Measurements from ENCODE around the gene PPP1R18. TPM values are rescaled to one million over a fixed set of nuclear protein-coding genes. Genes with fewer than 3 reads are reported as not detected.
"Not testable (repeated sequence)": the region's sequence is repeated elsewhere in the genome, so short reads cannot be mapped to it uniquely, and the experiment has no call there.

The PPP1R18 gene
- polyA plus RNA-seq, 3 donors: 34.4 to 38.4 (median 34.4) TPM

- no peak for DNase-seq (ENCODE audit: low read depth in 3 of 3, low spot score in 2 of 3)
These were observed 15.5 kb downstream of the PPP1R18 start for GRCh38 chr6:30670760-30671527.

GRCh38 chr6:30666300-30666699 lies 20.1 kb downstream of the PPP1R18 start:
- not testable (repeated sequence) for DNase-seq (ENCODE audit: low read depth in 3 of 3, low spot score in 2 of 3)

DNA sequence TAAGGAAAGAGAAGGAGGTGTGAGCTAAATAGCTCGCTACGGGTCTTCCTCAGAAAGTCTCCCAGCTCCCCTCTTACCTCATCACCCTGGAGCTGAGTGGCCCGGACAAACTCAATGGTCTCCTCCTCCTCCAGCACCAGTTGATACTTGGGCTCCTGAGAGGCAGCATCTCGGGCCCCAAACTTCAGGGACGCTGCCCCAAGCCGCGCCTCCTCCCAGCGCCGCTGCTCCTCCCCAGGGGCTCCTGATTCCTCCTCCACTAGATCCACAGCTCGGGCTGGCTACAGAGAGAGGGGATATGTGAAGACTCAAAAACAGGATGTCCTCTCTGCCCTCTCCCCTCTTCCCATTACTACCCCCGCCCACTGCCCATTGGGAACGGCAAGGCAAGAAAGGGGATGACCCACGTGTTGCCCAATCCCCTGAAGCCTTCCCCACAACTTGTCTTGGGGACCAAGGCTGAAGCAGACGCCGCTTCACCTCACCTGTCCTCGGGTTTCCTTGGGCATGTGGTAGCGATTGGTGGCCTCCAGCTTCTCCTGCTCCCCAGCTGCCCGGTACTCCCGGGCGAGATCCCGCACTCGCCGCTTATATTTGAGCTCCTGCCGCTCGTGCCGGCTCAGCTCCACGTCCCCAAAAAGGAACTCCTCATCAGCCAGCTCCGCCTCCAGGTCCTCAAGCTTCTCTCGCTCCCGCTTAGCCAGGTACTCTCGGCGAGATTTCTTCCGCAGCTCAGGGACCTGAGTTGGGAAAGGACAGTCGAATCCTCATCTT lies 21.3 kb downstream of the PPP1R18 start:
- DNase-seq (ENCODE audit: low read depth in 3 of 3, low spot score in 2 of 3): no peak

- DNase-seq (ENCODE audit: low read depth in 3 of 3, low spot score in 2 of 3): not testable (repeated sequence)
These were observed 28.5 kb downstream of the PPP1R18 start for GRCh38 chr6:30657922-30658321.

DNA sequence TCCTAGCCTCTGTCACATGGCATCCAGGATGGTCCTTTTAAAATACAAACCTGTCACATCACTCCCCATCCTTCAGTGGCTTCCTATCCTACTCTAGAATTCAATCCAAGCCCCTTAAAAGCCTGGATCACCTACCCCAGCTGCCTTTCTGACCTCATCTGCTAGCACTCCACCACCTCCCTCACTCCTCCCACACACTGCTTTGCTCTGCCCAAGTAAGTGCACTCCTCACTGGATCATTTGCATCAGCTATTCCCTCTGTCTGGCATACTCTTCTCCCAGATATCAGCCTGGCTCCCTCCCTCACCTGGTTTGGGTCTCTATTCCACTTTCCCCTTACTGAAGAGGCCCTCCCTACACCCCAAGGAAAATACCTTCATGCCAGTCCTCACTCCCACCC lies 29.0 kb downstream of the PPP1R18 start:
- DNase-seq (ENCODE audit: low read depth in 3 of 3, low spot score in 2 of 3): no peak

- DNase-seq (ENCODE audit: low read depth in 3 of 3, low spot score in 2 of 3): no peak
These were observed 29.9 kb downstream of the PPP1R18 start for GRCh38 chr6:30656513-30656912.

- DNase-seq (ENCODE audit: low read depth in 3 of 3, low spot score in 2 of 3): no peak
These were observed 30.7 kb downstream of the PPP1R18 start for GRCh38 chr6:30655743-30656094.

DNA sequence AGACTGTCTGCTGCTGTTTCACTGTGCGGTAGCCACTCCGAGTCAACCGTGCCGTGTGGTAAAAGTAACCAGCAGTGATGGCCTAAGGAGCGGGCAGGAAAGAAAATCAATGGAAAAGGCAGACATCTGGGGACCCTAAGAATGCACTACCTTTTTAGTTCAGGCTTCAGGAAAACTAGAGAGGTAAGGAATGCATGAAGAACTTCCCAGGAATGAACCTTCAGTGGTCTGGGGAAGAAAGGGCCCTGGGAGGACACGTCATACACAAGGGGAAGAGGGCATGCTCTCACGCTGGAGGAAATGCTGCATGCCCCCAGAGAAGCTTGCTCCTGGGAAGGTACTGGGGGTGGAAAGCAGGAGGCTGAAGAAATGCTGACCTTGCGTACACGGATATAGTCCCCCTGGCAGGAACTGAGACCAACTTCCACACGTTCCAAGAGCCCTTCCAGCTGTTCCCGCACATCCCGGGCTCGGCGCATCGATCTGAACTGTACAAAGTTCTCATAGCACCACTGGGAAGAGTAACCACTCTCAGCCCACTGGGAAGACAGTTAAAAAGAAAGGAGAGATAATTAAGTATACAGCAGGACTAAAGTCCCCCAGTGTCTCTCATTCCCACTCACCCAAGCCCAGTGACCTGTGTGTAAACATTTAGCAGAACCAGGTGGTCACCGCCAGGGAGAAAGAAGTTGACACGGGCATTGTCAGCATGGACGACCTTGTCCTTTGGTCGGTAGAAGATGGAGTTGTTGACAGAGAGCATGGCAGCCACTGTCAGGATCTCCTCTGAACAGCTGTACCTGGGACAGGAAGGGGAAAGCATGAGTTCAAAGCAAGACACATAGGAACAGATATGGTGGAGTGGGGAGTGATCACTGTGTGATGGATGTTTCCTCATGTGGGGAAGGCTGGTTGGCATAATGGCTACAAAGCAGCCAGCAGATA lies 31.4 kb downstream of the PPP1R18 start:
- DNase-seq (ENCODE audit: low read depth in 3 of 3, low spot score in 2 of 3): no peak

DNA sequence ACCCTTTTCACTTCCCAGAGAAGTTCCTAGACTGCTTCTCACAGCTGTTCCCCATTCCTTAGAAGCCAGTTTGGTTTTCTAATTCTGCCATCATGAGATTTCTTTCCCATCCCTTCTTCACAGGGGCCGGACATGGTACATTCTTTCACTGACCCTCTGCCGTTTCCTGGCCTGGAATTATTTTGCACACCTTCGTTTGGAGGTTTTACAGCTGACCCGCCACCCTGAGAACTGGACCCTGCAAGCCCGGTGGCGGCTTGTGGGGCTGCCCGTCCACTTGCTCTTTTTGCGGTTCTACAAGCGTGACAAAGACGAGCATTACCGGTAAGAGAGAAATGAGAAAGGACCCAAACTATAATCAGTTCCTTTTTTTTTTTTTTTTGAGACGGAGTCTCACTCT lies 35.3 kb downstream of the PPP1R18 start:
- DNase-seq (ENCODE audit: low read depth in 3 of 3, low spot score in 2 of 3): no peak

DNA sequence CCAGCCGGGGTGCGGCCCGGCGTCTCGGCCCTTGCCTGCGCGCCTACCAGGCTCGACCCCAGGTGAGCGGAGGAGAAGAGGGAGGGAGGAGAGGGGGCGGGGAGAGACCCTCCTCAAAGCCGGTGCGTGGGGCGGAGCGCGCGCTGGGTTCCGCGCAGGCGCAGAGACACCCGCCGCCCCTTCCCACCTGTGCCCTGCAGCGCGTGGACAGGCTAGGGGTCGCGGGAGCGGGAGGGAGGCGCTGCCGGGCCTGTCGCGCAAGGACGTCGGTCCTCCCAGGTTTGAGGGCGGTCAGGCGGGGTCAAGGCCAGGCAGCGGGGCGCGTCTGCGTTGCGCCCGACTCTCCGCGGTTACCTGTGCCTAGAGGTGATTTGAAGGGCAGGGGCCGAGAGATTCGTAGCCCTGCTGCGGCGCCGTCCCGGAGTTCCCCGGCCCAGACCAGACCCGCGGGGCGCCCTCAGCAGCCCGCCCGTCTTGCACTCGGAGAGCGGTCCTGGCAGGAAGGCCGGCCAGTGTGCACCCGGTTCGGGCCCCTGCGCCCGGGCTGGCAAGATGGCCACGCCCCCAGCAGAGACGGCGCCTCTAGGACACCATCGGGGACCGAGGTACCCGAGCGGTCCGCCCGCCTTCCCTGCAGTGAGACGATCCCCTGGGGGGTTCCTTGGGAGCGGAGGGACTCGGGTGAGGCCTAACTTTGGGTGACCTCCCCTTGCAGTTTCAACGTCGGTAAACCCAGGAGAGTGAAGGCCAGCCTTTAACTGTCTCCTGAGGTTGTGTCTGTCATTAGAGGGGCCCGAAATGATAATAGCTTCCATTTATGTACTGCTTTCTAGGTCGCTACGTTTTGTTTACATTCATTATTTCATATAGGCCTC lies 39.0 kb downstream of the PPP1R18 start:
- DNase-seq (ENCODE audit: low read depth in 3 of 3, low spot score in 2 of 3): peak; percentile 53 to 69 (median 62)

- DNase-seq (ENCODE audit: low read depth in 3 of 3, low spot score in 2 of 3): peak; percentile 65 to 74 (median 73)
These were observed 39.8 kb downstream of the PPP1R18 start, which contains the start of gene C6orf136 for GRCh38 chr6:30646450-30647241. TSS of gene C6orf136 (plus strand) at chr6:30647133. CDS start at chr6:30647232, 99 bp downstream.

- no peak for DNase-seq (ENCODE audit: low read depth in 3 of 3, low spot score in 2 of 3)
These were observed 40.5 kb downstream of the PPP1R18 start for GRCh38 chr6:30645989-30646388.

DNA sequence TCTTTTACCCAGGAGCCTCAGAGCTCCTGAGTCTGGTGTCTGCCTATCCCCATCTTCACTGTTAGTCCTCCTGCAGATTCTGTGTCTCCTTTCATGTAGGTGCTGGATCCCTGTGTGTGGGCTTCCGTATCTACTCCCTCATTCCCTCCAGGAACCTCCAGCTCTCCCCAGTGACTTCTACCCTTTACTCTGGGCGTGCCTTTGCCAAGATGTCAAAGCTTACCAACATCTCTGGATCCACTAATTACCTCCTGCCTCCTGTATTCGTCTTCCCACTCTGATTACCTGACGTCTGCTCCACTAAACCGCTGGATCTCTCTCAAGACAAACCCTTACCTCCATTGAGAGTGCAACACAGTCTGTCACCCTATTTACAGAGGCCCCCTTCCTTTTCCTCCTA lies 41.7 kb downstream of the PPP1R18 start:
- no peak for DNase-seq (ENCODE audit: low read depth in 3 of 3, low spot score in 2 of 3)

DNA sequence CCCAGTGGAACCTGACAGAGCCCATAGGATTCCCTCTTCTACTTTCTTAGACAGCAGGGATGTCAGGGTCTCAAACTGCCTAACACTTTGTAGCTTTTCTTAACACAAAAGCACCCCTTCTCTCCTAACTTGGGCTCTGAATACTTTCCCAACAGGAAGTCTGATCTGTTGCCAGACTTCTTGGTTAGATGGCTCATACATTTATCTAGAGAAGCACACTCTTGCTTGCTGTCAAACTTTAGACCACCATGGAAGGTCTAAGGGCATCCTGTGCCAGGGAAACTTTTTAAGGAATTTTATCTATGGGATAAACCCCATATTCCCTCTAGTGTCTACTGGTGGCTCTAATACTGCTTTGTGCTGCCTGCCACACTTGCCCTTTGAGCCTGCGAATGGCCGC lies 42.8 kb downstream of the PPP1R18 start:
- DNase-seq (ENCODE audit: low read depth in 3 of 3, low spot score in 2 of 3): no peak

- DNase-seq (ENCODE audit: low read depth in 3 of 3, low spot score in 2 of 3): no peak
These were observed 45.4 kb downstream of the PPP1R18 start for GRCh38 chr6:30641048-30641447.

GRCh38 chr6:30640481-30640880 lies 46.0 kb downstream of the PPP1R18 start:
- DNase-seq (ENCODE audit: low read depth in 3 of 3, low spot score in 2 of 3): no peak

DNA sequence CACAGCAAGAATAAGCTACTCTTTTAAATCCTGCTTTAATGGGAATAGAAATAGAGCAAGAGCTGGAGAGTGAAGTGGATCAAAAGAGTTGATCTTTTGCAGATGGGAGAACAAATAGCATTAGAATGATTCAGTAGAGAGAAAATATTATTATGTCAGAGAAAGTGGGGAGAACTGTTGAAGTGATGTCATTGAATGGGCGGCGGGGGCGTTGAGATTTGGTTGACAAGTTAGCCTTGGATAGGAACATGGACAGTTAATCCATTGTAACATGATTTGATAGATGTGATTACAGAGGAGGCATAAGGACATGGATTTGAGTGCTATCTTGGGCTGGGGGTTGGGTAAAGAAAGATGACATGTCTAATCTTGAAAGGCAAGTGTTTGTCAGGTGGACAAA lies 50.6 kb downstream of the PPP1R18 start:
- DNase-seq (ENCODE audit: low read depth in 3 of 3, low spot score in 2 of 3): no peak

DNA sequence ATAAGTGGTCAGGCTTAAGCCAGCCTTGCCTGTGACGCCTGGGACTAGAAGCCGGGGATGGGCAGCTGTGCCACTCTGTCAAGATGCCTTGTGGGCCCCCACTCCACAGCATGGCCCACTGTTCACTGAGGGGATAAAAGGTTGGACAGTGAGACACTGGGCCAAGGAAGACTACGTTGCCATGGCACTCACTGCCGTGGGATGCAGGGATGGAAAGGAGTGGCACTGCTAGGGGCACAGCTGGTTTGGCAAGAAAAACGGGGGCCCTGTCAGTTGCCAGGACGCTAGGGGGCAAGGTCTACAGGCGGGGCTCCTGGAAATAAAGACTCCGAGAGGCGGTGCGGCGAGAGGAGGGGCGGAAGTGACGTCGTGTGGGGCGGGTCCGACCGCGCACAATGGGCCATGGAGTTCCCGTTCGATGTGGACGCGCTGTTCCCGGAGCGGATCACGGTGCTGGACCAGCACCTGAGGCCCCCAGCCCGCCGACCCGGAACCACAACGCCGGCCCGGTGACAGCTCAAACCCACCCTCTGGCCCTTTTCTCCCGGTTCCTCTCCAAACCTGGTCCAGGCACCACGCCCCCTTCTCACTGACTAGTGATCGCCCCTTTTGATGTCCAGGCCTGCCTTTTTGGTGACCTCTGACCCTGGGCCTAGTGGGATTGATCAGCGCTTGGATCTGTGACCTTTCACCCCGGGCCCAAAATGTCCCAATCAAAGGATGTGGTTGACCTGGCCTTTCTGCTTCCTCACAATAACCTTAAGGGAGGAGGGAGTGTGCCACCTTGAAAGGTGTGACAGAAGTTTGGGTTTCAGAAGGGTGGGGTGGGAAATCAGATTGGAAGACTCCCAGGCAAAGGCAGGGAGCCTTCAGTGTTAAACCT lies 59.7 kb downstream of the PPP1R18 start, which contains the start of gene ATAT1:
Gene ATAT1 (plus strand): TSS at position 391 of the 883 bp plus-strand sequence.
- DNase-seq (ENCODE audit: low read depth in 3 of 3, low spot score in 2 of 3): no peak

All from right renal cortex interstitium (tissue), 3 donors.